ENCODE results near the gene RBM38.

DNA sequence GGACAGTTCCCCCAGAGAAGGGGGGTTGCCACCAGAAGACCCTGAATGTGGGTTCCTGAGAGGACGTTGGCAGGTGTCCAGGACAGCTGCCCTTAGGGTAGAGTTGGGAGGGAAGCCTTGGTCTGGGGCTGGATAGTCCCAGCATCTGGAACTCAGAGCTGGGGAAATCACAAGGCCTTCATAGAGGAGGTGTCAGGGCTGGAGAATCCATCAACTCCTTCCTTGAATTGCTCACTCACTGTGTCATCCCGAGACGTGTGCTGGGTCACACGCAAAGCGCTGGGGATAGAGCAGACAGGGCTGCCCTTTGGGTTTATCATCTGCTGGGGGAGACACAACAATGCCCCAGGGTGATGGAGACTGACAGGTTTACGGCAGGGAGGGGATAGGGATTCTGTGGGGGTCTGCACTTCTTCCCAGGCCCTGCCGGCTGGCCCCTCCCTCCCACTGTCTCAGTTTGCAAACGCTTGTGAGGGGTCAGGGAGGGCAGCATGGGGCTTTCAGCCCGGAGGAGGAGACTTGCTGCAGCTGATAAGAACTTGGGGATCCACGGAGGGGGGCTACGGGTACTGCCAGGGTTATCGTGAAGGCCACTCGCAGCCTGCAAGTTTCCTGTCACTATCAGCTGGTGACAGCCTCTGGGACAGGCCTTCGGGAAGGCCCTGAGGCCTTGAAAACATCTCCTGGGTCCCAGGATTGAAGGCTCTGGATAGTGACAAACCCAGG is 18.6 kb downstream of the RBM38 start:
- TF ChIP-seq, protein P1, sequence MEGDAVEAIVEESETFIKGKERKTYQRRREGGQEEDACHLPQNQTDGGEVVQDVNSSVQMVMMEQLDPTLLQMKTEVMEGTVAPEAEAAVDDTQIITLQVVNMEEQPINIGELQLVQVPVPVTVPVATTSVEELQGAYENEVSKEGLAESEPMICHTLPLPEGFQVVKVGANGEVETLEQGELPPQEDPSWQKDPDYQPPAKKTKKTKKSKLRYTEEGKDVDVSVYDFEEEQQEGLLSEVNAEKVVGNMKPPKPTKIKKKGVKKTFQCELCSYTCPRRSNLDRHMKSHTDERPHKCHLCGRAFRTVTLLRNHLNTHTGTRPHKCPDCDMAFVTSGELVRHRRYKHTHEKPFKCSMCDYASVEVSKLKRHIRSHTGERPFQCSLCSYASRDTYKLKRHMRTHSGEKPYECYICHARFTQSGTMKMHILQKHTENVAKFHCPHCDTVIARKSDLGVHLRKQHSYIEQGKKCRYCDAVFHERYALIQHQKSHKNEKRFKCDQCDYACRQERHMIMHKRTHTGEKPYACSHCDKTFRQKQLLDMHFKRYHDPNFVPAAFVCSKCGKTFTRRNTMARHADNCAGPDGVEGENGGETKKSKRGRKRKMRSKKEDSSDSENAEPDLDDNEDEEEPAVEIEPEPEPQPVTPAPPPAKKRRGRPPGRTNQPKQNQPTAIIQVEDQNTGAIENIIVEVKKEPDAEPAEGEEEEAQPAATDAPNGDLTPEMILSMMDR (conservative IDR thresholded peaks at IDR 0.05; ENCODE audit: low read depth, low read length): no peak
- TF ChIP-seq EZH2 (IDR thresholded peaks at IDR 0.05; ENCODE audit: borderline replicate concordance, low read depth, low read length, poor library complexity, severe bottlenecking): no peak

All from A673 (cell line).